BJ (cell line): ENCODE data around the gene WNT8B. TPM values are rescaled to one million over a fixed set of nuclear protein-coding genes. Genes with fewer than 3 reads are reported as not detected.

Experiments used
- CTCF ChIA-PET: fragments of 350-600 bp; formaldehyde crosslinking; extraction: SDS; loops from one replicate; lab custom pipeline; 2021; ENCODE audit warnings: antibody characterized with exemption, inconsistent platforms; lab: Yijun Ruan, JAX
- POLR2A ChIA-PET: fragments of 300-600 bp; sonication (Branson Sonifier 250); formaldehyde crosslinking; extraction: SDS; loops from one replicate; lab custom pipeline; 2021; ENCODE audit warnings: antibody characterized with exemption; lab: Charles Lee
- DNase-seq: peaks from one replicate; pipeline ENCODE4 v3.0.0-alpha.2; 2011; ENCODE audit warnings: low read depth
- H3K27me3 ChIP-seq: 2 replicates; pipeline ENCODE4 v1.6.0; 2011; ENCODE audit warnings: low read length; ENCODE audit not compliant: control insufficient read depth, insufficient read depth
- H3K36me3 ChIP-seq: 2 replicates; pipeline ENCODE4 v1.5.1; 2011; ENCODE audit warnings: low read length; ENCODE audit not compliant: control insufficient read depth, insufficient read depth
- H3K4me3 ChIP-seq: 2 replicates; pipeline ENCODE4 v1.5.1; 2011; ENCODE audit warnings: low read depth, mild to moderate bottlenecking, control low read depth, low read length
- polyA plus RNA-seq: library from polyadenylated mRNA; depleted of rRNA; stranded (reverse); fragments of >200 nt; gene quantifications from 2 replicates; pipeline ENCODE4 v1.2.3, GENCODE V29; 2011
- TF ChIP-seq, protein P1 (sequence below): IDR thresholded peaks from 2 replicates; pipeline ENCODE4 v1.5.1; 2011; ENCODE audit warnings: low read depth, mild to moderate bottlenecking, control low read depth, inconsistent platforms, low read length, moderate library complexity; ENCODE audit not compliant: insufficient read depth

The WNT8B gene
- polyA plus RNA-seq, 1 experiment: 0.04 TPM

DNA sequence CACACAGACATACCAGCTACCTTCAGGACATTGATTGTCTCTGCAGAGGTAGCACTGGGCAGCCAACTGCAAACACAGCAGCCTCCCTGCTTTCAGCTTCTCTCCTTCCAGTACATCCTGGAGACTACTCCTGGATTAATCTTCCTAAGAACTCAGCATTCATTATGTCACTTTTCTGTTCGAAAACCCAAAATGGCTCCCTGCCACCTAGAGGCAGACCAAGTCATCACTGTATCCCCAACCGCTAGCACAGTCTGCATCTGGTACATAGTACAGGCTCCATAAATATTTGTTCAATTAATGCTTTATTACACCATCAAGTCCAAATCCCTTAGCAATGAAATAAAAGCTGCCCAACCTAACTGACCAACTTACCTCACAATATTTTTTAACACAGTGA is 61.8 kb downstream of the WNT8B start:
- peaks cover 18% of the 10 kb centered on the region for H3K36me3 ChIP-seq
- DNase-seq: no peak
- ChIA-PET CTCF (interaction anchor here (0.6 to 2.9 kb wide), 8 partner anchors 9 to 620 kb away, joined by 3 to 11 read pairs (median 4); partner anchors contain the start of gene HIF1AN), POLR2A (no interaction called here)
- H3K4me3 ChIP-seq: no peak overlapping the region
- H3K27me3 ChIP-seq: no peaks in the 10 kb centered on the region
- TF ChIP-seq, protein P1, sequence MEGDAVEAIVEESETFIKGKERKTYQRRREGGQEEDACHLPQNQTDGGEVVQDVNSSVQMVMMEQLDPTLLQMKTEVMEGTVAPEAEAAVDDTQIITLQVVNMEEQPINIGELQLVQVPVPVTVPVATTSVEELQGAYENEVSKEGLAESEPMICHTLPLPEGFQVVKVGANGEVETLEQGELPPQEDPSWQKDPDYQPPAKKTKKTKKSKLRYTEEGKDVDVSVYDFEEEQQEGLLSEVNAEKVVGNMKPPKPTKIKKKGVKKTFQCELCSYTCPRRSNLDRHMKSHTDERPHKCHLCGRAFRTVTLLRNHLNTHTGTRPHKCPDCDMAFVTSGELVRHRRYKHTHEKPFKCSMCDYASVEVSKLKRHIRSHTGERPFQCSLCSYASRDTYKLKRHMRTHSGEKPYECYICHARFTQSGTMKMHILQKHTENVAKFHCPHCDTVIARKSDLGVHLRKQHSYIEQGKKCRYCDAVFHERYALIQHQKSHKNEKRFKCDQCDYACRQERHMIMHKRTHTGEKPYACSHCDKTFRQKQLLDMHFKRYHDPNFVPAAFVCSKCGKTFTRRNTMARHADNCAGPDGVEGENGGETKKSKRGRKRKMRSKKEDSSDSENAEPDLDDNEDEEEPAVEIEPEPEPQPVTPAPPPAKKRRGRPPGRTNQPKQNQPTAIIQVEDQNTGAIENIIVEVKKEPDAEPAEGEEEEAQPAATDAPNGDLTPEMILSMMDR: no peak

DNA sequence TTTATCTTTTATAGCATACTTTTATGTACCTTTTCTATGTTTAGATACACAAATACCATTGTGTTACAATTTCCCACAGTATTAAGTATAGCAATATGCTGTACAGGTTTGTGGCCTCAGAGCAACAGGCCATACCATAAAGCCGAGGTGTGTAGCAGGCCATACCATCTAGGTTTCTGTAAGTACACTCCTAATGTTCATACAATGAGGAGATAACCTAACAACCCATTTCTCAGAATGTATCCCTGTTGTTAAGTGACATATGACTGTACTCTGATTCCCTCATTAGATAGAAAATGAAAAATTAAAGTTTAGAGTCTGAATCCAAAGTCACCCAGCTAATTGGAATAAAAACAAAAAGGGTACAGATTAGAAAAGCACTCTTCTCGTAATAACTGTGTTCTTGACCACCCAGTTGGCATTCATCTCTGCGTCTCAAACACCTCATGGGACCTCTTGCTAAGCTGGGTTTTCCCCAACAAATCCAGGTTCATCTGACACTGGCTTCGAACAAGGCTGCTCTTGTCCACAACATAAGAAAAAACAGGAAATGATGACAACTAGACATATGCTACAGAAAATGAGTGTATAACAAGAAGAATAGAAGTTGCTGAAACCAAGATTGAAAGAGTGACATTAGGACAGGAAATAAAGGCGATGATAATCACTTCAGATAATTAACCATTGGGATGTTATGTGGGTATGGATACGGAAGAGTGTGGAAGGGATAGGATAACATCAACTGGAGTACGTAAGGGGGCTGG is 65.5 kb downstream of the WNT8B start:
- Histone ChIP-seq H3K4me3 (peak overlapping the region; percentile 97), H3K36me3 (peaks cover 18% of the 10 kb centered on the region), H3K27me3 (no peaks in the 10 kb centered on the region)
- no peak for DNase-seq
- TF ChIP-seq, protein P1: no peak
- CTCF ChIA-PET: interaction anchor here (1.4 to 2.7 kb wide), 4 partner anchors 10 to 351 kb away, joined by 3 to 13 read pairs (median 7); no protein-coding TSS in a partner anchor
- POLR2A ChIA-PET: no interaction called here

DNA sequence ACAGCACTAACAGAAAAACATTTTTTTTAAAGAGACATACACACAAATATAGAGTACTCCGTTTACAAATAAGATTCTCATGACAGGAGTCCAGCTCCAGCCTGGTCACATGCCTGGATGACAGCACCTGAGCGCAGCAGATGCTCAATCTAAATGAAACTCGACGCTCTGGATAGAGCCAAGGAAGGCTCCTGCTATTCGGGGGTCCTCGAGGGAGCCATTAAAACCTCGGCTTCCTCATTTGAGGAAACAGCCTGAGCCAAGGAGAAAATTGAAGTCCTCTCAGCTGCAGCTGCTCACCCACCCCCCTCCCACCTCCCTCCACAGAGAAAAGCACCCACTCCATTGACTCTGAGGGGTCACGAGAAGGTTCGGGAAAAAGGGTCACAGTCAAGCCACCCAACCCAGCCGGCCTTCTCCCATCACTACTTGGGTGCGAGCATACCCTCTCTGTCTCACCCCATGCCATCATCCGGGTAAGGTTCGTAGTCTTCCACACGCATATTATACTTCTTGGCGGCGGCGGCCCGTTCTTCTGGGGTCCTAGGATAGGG is 66.2 kb downstream of the WNT8B start:
- Histone ChIP-seq H3K27me3 (no peaks in the 10 kb centered on the region), H3K36me3 (peaks cover 17% of the 10 kb centered on the region), H3K4me3 (peak overlapping the region; percentile 97)
- DNase-seq: no peak
- CTCF ChIA-PET: interaction anchor here (1.4 to 2.7 kb wide), 4 partner anchors 10 to 350 kb away, joined by 3 to 13 read pairs (median 7); no protein-coding TSS in a partner anchor
- TF ChIP-seq, protein P1: no peak
- POLR2A ChIA-PET: no interaction called here

DNA sequence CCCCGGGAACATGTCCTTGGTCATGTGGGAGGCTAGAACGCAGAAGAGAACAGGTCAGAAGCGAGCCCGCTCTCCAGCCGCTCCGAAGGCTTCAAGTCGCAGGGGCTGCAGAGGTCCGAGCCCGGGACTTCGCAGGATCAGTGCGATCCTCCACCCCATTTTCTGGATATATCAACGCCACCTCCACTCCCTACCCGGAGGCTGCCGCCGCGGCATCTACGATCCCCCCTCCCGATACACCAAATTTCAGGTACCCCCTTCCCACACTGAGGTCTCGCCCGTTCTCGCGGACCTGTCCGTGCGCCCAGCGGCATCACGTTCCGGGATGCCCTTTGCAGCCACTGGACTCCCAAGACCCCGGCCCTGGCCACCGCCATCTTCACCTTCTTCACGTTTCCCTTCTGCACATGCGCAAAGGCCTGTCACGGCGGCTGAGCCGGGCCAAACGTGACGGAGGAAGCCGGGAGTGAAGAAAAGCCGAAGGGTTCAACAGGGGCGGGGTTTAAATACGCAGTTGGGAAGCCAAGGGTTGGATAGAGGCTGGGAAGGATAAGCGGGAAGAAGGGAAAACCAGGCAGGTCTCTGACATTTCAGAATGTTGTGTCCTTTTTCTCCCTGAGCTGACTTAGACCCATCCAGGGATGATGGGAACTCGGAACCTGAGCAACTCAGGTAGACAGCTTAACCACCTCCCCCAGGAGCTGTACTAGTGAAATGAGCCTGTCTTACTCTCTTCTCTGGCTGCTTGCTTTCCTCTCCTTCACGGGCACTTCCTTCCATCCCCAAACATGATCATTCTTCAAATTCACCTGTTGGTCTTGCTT is 66.9 kb downstream of the WNT8B start, which contains the start of gene NDUFB8:
Gene NDUFB8, minus strand, starts transcription at position 397 of the 824 bp plus-strand sequence. Its CDS starts 20 bp downstream, at position 377.
- Histone ChIP-seq H3K4me3 (peak within 1 kb of the TSS; percentile 97), H3K36me3 (peaks cover 11% of the 10 kb centered on the region), H3K27me3 (no peaks in the 10 kb centered on the region)
- CTCF ChIA-PET: interaction anchor here (0.7 to 2.7 kb wide), 4 partner anchors 10 to 349 kb away, joined by 3 to 7 read pairs (median 4); no protein-coding TSS in a partner anchor
- TF ChIP-seq, protein P1: no peak
- POLR2A ChIA-PET: no interaction called here
- no peak for DNase-seq
